B cell (primary cell): ENCODE measurements around the gene LATS2. TPM values are rescaled to one million over a fixed set of nuclear protein-coding genes. Genes with fewer than 3 reads are reported as not detected.

Experiments
- ATAC-seq: fragments of 200-7000 bp; cut with Tn5 transposase; one replicate; pipeline ENCODE4 v1.10.0; 2021; ENCODE audit warnings: low read depth, mild to moderate bottlenecking, moderate number of reproducible peaks, moderate library complexity
- CTCF ChIA-PET: fragments of 350-600 bp; sonication (Branson Sonifier 250); formaldehyde crosslinking; loops from one replicate; lab custom pipeline; 2021; ENCODE audit warnings: antibody characterized with exemption, inconsistent platforms; lab: Charles Lee
- POLR2A ChIA-PET: fragments of 350-600 bp; sonication (Branson Sonifier 250); formaldehyde crosslinking; loops from one replicate; lab custom pipeline; 2021; ENCODE audit warnings: antibody characterized with exemption; lab: Charles Lee
- DNase-seq: peaks from one replicate; pipeline ENCODE4 v3.0.0; 2013
- H2AFZ ChIP-seq: 2 replicates; pipeline ENCODE4 v1.6.1; 2012; ENCODE audit warnings: mild to moderate bottlenecking, low read depth, low read length; ENCODE audit not compliant: insufficient read depth, poor library complexity, severe bottlenecking
- H3K27ac ChIP-seq, 2 donors: 1 replicate in 1 of 2; 2 replicates in 1 of 2; pipeline ENCODE4 v1.5.1; 2012 to 2013; ENCODE audit warnings: low read length in 2 of 2, mild to moderate bottlenecking in 2 of 2, moderate library complexity in 1 of 2
- H3K27me3 ChIP-seq, 4 experiments: fragments of 200-600 bp in 1 of 4; sonication (generic) in 1 of 4; replicated peaks in 1 of 4; 1 replicate in 2 of 4; 2 replicates in 2 of 4; pipeline versions ENCODE4 v1.6.1 to v1.7.0; 2013 to 2016; ENCODE audit warnings: low read length in 3 of 4, mild to moderate bottlenecking in 2 of 4, mixed read lengths in 1 of 4, moderate library complexity in 1 of 4; ENCODE audit not compliant: insufficient read depth in 4 of 4, control insufficient read depth in 3 of 4; ENCODE audit errors: control extremely low read depth in 1 of 4
- H3K36me3 ChIP-seq, 2 experiments: replicated peaks in 1 of 2; 1 replicate in 1 of 2; 2 replicates in 1 of 2; pipeline versions ENCODE4 v1.6.1 to v1.7.1; 2013; ENCODE audit warnings: low read length in 1 of 2; ENCODE audit not compliant: insufficient read depth in 2 of 2, control insufficient read depth in 1 of 2; ENCODE audit errors: control extremely low read depth in 1 of 2, extremely low read depth in 1 of 2
- H3K4me1 ChIP-seq, 2 donors: fragments of 200-600 bp in 1 of 2; sonication (generic) in 1 of 2; 1 replicate in 1 of 2; 2 replicates in 1 of 2; pipeline versions ENCODE4 v1.5.1 to v1.6.1; 2013 to 2017; ENCODE audit warnings: low read length in 2 of 2; ENCODE audit not compliant: control insufficient read depth in 2 of 2, insufficient read depth in 2 of 2
- H3K4me2 ChIP-seq: replicated peaks from 2 replicates; pipeline ENCODE3; 2012; ENCODE audit warnings: mild to moderate bottlenecking, low read depth, low read length; ENCODE audit not compliant: poor library complexity, severe bottlenecking
- H3K4me3 ChIP-seq, 5 experiments: fragments of 200-600 bp in 1 of 5; sonication (generic) in 1 of 5; 1 replicate in 3 of 5; 2 replicates in 2 of 5; pipeline versions ENCODE4 v1.5.1 to v1.7.0; 2011 to 2016; ENCODE audit warnings: low read length in 4 of 5, mild to moderate bottlenecking in 4 of 5, low read depth in 2 of 5, control low read depth in 1 of 5, moderate library complexity in 1 of 5; ENCODE audit not compliant: insufficient read depth in 1 of 5; ENCODE audit errors: control extremely low read depth in 1 of 5, extremely low read depth in 1 of 5
- H3K79me2 ChIP-seq: fragments of 200-600 bp; sonication (generic); one replicate; pipeline ENCODE4 v1.6.0; 2016; ENCODE audit warnings: low read length; ENCODE audit not compliant: control insufficient read depth, insufficient read depth
- H3K9ac ChIP-seq: fragments of 200-600 bp; sonication (generic); 2 replicates; pipeline ENCODE4 v1.6.1; 2017; ENCODE audit warnings: mild to moderate bottlenecking, low read length, moderate library complexity
- H3K9me3 ChIP-seq, 3 donors: one replicate each; pipeline versions ENCODE4 v1.6.1 to v1.7.1; 2013; ENCODE audit warnings: low read length in 2 of 3; ENCODE audit not compliant: control insufficient read depth in 2 of 3, insufficient read depth in 1 of 3; ENCODE audit errors: control extremely low read depth in 1 of 3
- H4K20me1 ChIP-seq: 2 replicates; pipeline ENCODE4 v1.6.0; 2012; ENCODE audit warnings: mild to moderate bottlenecking, low read length; ENCODE audit not compliant: insufficient read depth, control insufficient read depth, poor library complexity, severe bottlenecking
- H3K27ac Mint-ChIP-seq: one replicate; pipeline ENCODE4 v1.8.0; 2021; ENCODE audit warnings: mixed read lengths
- H3K27me3 Mint-ChIP-seq: one replicate; pipeline ENCODE4 v1.8.0; 2021; ENCODE audit warnings: mixed read lengths
- H3K4me1 Mint-ChIP-seq: one replicate; pipeline ENCODE4 v1.8.0; 2021; ENCODE audit warnings: mixed read lengths
- H3K4me3 Mint-ChIP-seq: one replicate; pipeline ENCODE4 v1.8.0; 2021; ENCODE audit warnings: mixed read lengths
- H3K9me3 Mint-ChIP-seq: one replicate; pipeline ENCODE4 v1.8.0; 2022; ENCODE audit warnings: mixed read lengths; ENCODE audit not compliant: insufficient read depth
- EZH2 ChIP-seq: IDR thresholded peaks from 2 replicates; pipeline ENCODE4 v1.6.1; 2012; ENCODE audit warnings: borderline replicate concordance, low read depth, mild to moderate bottlenecking, moderate library complexity, low read length; ENCODE audit not compliant: insufficient read depth, poor library complexity, severe bottlenecking
- WGBS: methylation state at CpG from one replicate; pipeline ENCODE4 v1.1.5; 2013; ENCODE audit warnings: missing lambda C conversion rate; ENCODE audit not compliant: insufficient coverage; 5-methylcytosine and 5-hydroxymethylcytosine counted together
- intact Hi-C: fragments of 100-400 bp; cut with micrococcal nuclease; formaldehyde crosslinking; loops from one replicate; pipeline ENCODE4 v1.10.0; 2022
- polyA plus RNA-seq: library from polyadenylated mRNA; depleted of rRNA; stranded (reverse); fragments of >200 nt; gene quantifications from 2 replicates; pipeline ENCODE4 v1.2.3, GENCODE V29; 2012
- total RNA-seq, 2 donors: library from RNA; stranded (reverse); fragments of 120-200 nt in 1 of 2; gene quantifications; 1 replicate in 1 of 2; 2 replicates in 1 of 2; pipeline versions ENCODE4 v1.2.3 to v1.2.4, GENCODE V29; 2013 to 2022
- TF ChIP-seq, protein P1 (sequence below): fragments of 200-600 bp; IDR thresholded peaks from one replicate; pipeline ENCODE4 v1.8.0; 2022; ENCODE audit warnings: antibody characterized with exemption, mild to moderate bottlenecking

The LATS2 gene
- total and polyA plus RNA-seq, 2 donors (not counting 1 experiment from before 2014, with no cell fraction given): 1.9 to 2.7 TPM

DNA sequence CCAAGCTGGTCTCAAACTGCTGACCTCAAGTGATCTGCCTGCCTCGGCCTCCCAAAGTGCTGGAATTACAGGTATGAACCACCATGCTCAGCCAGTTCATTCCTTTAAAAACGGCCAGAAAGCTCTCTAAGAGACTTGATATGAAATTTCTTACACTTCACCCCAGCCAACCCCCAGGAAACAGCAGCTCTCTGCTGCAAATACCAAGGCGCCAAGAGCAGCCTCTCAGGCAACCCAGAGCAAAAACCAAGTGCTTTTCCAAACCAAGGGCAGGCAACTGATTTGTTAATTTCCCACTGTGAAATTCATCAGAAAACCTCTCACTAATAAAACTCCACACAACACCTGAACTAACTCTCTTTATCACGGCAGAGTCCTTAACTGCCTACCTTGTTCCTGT is 44.9 kb downstream of the LATS2 start:
- no peaks in the 10 kb centered on the region for H3K9me3 ChIP-seq
- no peak overlapping the region for H3K4me3 ChIP-seq
- 86% methylated on average over 4 of the region's 4 CpGs for WGBS
- Mint-ChIP-seq H3K27ac (no peak overlapping the region), H3K9me3 (no peaks in the 10 kb centered on the region), H3K4me1 (peaks cover 1% of the 10 kb centered on the region), H3K27me3 (no peaks in the 10 kb centered on the region), H3K4me3 (no peak overlapping the region)
- no peaks in the 10 kb centered on the region for H4K20me1 ChIP-seq
- DNase-seq: no peak
- intact Hi-C loops: no loop called here
- TF ChIP-seq, protein P1, sequence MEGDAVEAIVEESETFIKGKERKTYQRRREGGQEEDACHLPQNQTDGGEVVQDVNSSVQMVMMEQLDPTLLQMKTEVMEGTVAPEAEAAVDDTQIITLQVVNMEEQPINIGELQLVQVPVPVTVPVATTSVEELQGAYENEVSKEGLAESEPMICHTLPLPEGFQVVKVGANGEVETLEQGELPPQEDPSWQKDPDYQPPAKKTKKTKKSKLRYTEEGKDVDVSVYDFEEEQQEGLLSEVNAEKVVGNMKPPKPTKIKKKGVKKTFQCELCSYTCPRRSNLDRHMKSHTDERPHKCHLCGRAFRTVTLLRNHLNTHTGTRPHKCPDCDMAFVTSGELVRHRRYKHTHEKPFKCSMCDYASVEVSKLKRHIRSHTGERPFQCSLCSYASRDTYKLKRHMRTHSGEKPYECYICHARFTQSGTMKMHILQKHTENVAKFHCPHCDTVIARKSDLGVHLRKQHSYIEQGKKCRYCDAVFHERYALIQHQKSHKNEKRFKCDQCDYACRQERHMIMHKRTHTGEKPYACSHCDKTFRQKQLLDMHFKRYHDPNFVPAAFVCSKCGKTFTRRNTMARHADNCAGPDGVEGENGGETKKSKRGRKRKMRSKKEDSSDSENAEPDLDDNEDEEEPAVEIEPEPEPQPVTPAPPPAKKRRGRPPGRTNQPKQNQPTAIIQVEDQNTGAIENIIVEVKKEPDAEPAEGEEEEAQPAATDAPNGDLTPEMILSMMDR: no peak
- TF ChIP-seq EZH2: no peak
- ChIA-PET POLR2A (no interaction called here), CTCF (no interaction called here)
- no peak overlapping the region for H3K9ac ChIP-seq
- H2AFZ ChIP-seq: no peak overlapping the region
- peaks cover 0 to 2% of the 10 kb centered on the region in 2 experiments for H3K36me3 ChIP-seq
- no peak overlapping the region for H3K4me2 ChIP-seq
- ATAC-seq: no peak
- no peaks in the 10 kb centered on the region for H3K4me1 ChIP-seq
- no peaks in the 10 kb centered on the region for H3K27me3 ChIP-seq
- no peaks in the 10 kb centered on the region for H3K79me2 ChIP-seq
- H3K27ac ChIP-seq: no peak overlapping the region

DNA sequence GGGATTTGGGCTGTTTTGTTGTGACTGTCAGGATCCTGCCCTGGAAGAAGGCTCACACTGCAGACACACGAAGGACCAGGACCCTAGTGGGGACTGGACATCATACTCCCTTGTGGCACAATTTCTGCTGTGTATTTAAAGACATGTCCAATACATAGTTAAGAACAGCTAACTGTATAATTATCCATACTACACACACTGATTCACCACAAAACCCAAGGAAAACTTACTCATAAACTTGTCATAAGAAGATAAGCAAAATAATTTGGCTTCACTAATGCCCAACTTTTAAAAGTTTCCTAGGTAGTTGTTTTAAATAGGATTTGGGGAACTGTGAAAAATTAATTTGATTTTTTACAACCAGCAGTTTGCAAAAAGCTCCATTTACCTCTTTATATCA is 46.1 kb downstream of the LATS2 start:
- POLR2A ChIA-PET: no interaction called here
- WGBS: no CpG with 5 or more reads among the region's 1 CpG
- CTCF ChIA-PET: interaction anchor here (0.6 kb wide), 1 partner anchor 548 kb away, joined by 3 read pairs; no protein-coding TSS in a partner anchor

More for the DNA sequence above, 46.1 kb downstream of the LATS2 start:
- Histone ChIP-seq H2AFZ (no peak overlapping the region), H3K9ac (no peak overlapping the region), H3K4me2 (no peak overlapping the region), H3K36me3 (no peaks in the 10 kb centered on the region), H3K9me3 (no peaks in the 10 kb centered on the region), H3K4me1 (no peaks in the 10 kb centered on the region), H3K79me2 (no peaks in the 10 kb centered on the region), H3K4me3 (no peak overlapping the region), H3K27me3 (no peaks in the 10 kb centered on the region), H4K20me1 (no peaks in the 10 kb centered on the region), H3K27ac (no peak overlapping the region)
- Mint-ChIP-seq H3K4me1 (peaks cover 9% of the 10 kb centered on the region), H3K4me3 (no peak overlapping the region), H3K9me3 (no peaks in the 10 kb centered on the region), H3K27me3 (no peaks in the 10 kb centered on the region), H3K27ac (no peak overlapping the region)
- intact Hi-C loops: no loop called here
- no peak for TF ChIP-seq EZH2
- TF ChIP-seq, protein P1: no peak
- no peak for ATAC-seq
- DNase-seq: no peak
